Measurements from ENCODE around the gene RAB28. TPM values are rescaled to one million over a fixed set of nuclear protein-coding genes. Genes with fewer than 3 reads are reported as not detected.

Gene RAB28
- total RNA-seq, 1 experiment from 2014 or later, result 10.4 TPM

DNA sequence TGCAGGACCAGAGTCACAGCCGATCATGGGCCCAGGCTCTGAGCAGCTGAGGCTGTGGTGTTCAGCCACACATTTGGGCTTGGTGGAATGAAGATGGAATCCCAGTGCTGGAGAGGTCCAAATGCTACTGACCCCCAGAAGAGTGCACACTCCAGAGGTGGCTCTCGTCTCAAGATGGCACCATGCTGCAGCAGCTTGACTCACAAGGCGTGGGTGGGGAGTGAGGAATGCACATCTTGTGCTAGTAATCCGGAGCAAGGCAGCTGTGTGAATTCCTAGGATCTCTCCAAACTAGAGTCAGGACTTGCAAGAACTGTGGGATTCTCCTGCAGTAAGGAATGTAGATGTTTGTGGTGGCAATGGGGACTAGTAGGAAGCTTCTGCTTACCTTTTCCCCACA, 28.7 kb downstream of the RAB28 start:
- H3K9ac ChIP-seq (ENCODE audit: low read length), result no peak overlapping the region
- DNase-seq (no peak), ATAC-seq (no peak)
- no peaks in the 10 kb centered on the region for H3K9me3 ChIP-seq (ENCODE audit: low read length)
- H3K79me2 ChIP-seq (ENCODE audit: low read length), result no peaks in the 10 kb centered on the region
- H3K27ac ChIP-seq (ENCODE audit: low read length), result no peak overlapping the region
- no peaks in the 10 kb centered on the region for H3K4me1 ChIP-seq (ENCODE audit: insufficient read depth, low read length)
- no peak for TF ChIP-seq EZH2phosphoT487 (IDR thresholded peaks at IDR 0.05; ENCODE audit: borderline replicate concordance, low read length)
- no peak for TF ChIP-seq EZH2 (IDR thresholded peaks at IDR 0.05; ENCODE audit: low read length, unreplicated experiment)
- TF ChIP-seq, protein P1, sequence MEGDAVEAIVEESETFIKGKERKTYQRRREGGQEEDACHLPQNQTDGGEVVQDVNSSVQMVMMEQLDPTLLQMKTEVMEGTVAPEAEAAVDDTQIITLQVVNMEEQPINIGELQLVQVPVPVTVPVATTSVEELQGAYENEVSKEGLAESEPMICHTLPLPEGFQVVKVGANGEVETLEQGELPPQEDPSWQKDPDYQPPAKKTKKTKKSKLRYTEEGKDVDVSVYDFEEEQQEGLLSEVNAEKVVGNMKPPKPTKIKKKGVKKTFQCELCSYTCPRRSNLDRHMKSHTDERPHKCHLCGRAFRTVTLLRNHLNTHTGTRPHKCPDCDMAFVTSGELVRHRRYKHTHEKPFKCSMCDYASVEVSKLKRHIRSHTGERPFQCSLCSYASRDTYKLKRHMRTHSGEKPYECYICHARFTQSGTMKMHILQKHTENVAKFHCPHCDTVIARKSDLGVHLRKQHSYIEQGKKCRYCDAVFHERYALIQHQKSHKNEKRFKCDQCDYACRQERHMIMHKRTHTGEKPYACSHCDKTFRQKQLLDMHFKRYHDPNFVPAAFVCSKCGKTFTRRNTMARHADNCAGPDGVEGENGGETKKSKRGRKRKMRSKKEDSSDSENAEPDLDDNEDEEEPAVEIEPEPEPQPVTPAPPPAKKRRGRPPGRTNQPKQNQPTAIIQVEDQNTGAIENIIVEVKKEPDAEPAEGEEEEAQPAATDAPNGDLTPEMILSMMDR (conservative IDR thresholded peaks at IDR 0.05; ENCODE audit: low read depth, low read length), result no peak
- no peak overlapping the region for H2AFZ ChIP-seq (ENCODE audit: low read length)
- intact Hi-C loops (cut with micrococcal nuclease), result no loop called here
- H3F3A ChIP-seq (ENCODE audit: low read length, unreplicated experiment), result no peaks in the 10 kb centered on the region
- H3K4me2 ChIP-seq (ENCODE audit: low read length), result no peak overlapping the region
- ChIA-PET POLR2A (ENCODE audit: unreplicated experiment) (no interaction called here), CTCF (no interaction called here)
- no peaks in the 10 kb centered on the region for H3K27me3 ChIP-seq (ENCODE audit: low read length)
- H3K36me3 ChIP-seq (ENCODE audit: low read depth, low read length), result no peaks in the 10 kb centered on the region
- no peaks in the 10 kb centered on the region; the same call in 1 of the 2 replicates for H4K20me1 ChIP-seq (ENCODE audit: low read length)
- H3K4me3 ChIP-seq (ENCODE audit: low read length), result no peak overlapping the region
- BruUV-seq (replicated peaks), result no TSS peak
- no peaks in the 10 kb centered on the region for H3K9me2 ChIP-seq (replicated peaks; ENCODE audit: low read length)

DNA sequence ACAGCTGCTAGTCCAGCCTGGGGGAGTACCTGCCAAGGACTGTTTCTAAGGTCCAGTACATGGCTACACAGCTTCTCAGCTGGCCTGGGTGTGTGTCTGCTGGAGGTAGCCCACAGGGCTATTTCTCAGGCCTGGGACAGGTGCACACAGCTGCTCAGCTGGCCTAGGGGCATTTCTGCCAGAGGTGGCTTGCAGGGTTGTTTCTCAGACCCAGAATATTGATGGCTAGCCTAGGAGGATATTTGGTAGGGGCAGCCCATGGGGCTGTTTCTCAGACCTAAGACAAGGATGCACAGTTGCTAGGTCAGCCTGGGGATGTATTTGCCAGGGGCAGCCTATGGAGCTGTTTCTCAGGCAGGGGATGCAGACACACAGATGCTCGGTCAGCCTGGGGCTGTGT, 29.4 kb downstream of the RAB28 start:
- no peaks in the 10 kb centered on the region; the same call in 1 of the 2 replicates for H4K20me1 ChIP-seq (ENCODE audit: low read length)
- DNase-seq (no peak), ATAC-seq (no peak)
- no peak for TF ChIP-seq EZH2phosphoT487 (IDR thresholded peaks at IDR 0.05; ENCODE audit: borderline replicate concordance, low read length)
- no peak for TF ChIP-seq EZH2 (IDR thresholded peaks at IDR 0.05; ENCODE audit: low read length, unreplicated experiment)
- TF ChIP-seq, protein P1 (conservative IDR thresholded peaks at IDR 0.05; ENCODE audit: low read depth, low read length), result no peak
- H3K27me3 ChIP-seq (ENCODE audit: low read length), result no peaks in the 10 kb centered on the region
- no peak overlapping the region for H3K4me3 ChIP-seq (ENCODE audit: low read length)
- POLR2A ChIA-PET (ENCODE audit: unreplicated experiment), result no interaction called here
- intact Hi-C loops (cut with micrococcal nuclease), result no loop called here
- H3K79me2 ChIP-seq (ENCODE audit: low read length), result no peaks in the 10 kb centered on the region
- no peak overlapping the region for H3K27ac ChIP-seq (ENCODE audit: low read length)
- BruUV-seq (replicated peaks), result no TSS peak
- H3K9me2 ChIP-seq (replicated peaks; ENCODE audit: low read length), result no peaks in the 10 kb centered on the region
- H2AFZ ChIP-seq (ENCODE audit: low read length), result no peak overlapping the region
- no peaks in the 10 kb centered on the region for H3K4me1 ChIP-seq (ENCODE audit: insufficient read depth, low read length)
- CTCF ChIA-PET, result no interaction called here
- no peaks in the 10 kb centered on the region for H3K9me3 ChIP-seq (ENCODE audit: low read length)
- H3K9ac ChIP-seq (ENCODE audit: low read length), result no peak overlapping the region
- H3K4me2 ChIP-seq (ENCODE audit: low read length), result no peak overlapping the region
- H3K36me3 ChIP-seq (ENCODE audit: low read depth, low read length), result no peaks in the 10 kb centered on the region
- H3F3A ChIP-seq (ENCODE audit: low read length, unreplicated experiment), result no peaks in the 10 kb centered on the region

DNA sequence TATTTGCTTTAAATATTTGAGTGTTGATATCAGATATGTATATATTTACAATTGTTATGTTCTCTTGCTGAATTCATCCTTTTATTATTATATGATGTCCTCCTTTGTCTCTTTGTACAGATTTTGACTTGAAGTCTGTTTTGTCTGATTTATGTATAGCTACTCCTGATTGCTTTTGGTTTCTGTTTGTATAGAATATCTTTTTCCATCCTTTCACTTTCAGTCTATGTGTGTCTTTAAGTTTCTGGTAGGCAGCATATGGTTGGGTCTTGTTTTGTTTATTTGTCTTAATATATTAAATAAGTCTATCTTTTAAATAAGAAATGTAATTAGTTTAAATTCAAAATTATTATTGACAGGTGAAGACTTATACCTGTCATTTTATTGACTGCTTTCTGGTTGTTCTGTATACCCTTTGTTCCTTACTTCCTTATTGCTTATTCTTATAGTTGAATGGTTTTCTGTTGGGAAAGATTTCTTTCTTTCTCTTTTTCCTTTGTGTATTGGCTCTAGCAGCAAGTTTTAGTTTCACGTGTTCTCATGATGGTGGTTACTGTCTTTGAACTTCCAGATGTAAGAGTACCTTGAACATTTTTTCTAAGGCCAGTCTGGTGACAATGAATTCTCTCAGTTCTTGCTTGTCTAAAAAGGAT, 31.1 kb downstream of the RAB28 start:
- ATAC-seq (no peak), DNase-seq (no peak)
- CTCF ChIA-PET, result no interaction called here
- Histone ChIP-seq H2AFZ (ENCODE audit: low read length) (no peak overlapping the region), H3K27me3 (ENCODE audit: low read length) (no peaks in the 10 kb centered on the region), H3K4me1 (ENCODE audit: insufficient read depth, low read length) (no peaks in the 10 kb centered on the region), H3K36me3 (ENCODE audit: low read depth, low read length) (no peaks in the 10 kb centered on the region), H3K27ac (ENCODE audit: low read length) (no peak overlapping the region), H3K4me3 (ENCODE audit: low read length) (no peak overlapping the region), H3K9me3 (ENCODE audit: low read length) (no peaks in the 10 kb centered on the region), H3F3A (ENCODE audit: low read length, unreplicated experiment) (no peaks in the 10 kb centered on the region), H4K20me1 (ENCODE audit: low read length) (no peaks in the 10 kb centered on the region; the same call in 1 of the 2 replicates), H3K9ac (ENCODE audit: low read length) (no peak overlapping the region), H3K4me2 (ENCODE audit: low read length) (no peak overlapping the region), H3K9me2 (replicated peaks; ENCODE audit: low read length) (no peaks in the 10 kb centered on the region), H3K79me2 (ENCODE audit: low read length) (no peaks in the 10 kb centered on the region)
- no peak for TF ChIP-seq EZH2 (IDR thresholded peaks at IDR 0.05; ENCODE audit: low read length, unreplicated experiment)
- TF ChIP-seq, protein P1 (conservative IDR thresholded peaks at IDR 0.05; ENCODE audit: low read depth, low read length), result no peak
- TF ChIP-seq EZH2phosphoT487 (IDR thresholded peaks at IDR 0.05; ENCODE audit: borderline replicate concordance, low read length), result no peak
- BruUV-seq (replicated peaks), result no TSS peak
- POLR2A ChIA-PET (ENCODE audit: unreplicated experiment), result no interaction called here
- intact Hi-C loops (cut with micrococcal nuclease), result no loop called here
